Fibroblast of pulmonary artery (primary cell): ENCODE measurements around the gene RSU1.

Experiments used
- DNase-seq: peaks from one replicate; pipeline ENCODE4 v3.0.0-alpha.2; 2010; ENCODE audit warnings: low read depth
- H3K4me3 ChIP-seq: replicated peaks from 2 replicates; pipeline ENCODE4 v1.5.1; 2011; ENCODE audit warnings: low read depth, mild to moderate bottlenecking, control low read depth, low read length, moderate library complexity
- CTCF ChIP-seq: IDR thresholded peaks from 2 replicates; pipeline ENCODE4 v1.5.1; 2011; ENCODE audit warnings: mild to moderate bottlenecking, control low read depth, low read length, inconsistent platforms; ENCODE audit errors: missing control alignments

RSU1 gene

DNA sequence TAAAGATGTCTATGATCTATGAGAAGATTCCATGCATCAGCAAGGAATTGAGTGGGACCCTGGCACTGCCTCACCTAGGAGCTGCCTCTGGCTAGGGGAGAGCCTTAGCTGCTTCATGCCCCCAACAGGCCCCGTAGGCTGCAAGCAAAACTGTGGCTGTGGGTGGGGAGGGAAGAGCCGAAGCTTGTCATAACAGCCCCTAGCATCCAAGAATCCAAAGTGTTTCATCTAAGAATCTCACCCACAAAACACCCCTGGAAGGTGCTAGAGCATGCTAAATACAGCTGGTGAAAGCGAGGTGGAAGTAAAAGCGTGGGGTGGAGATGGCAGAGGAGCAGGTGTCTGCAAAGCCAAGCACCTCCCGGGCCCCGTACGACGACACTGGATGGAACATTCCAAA lies 208.0 kb downstream of the RSU1 start:
- H3K4me3 ChIP-seq, result no peak overlapping the region
- no peak for TF ChIP-seq CTCF
- no peak for DNase-seq

GRCh38 chr10:16606923-16607322 lies 210.3 kb downstream of the RSU1 start:
- TF ChIP-seq CTCF, result no peak
- no peak for DNase-seq

DNA sequence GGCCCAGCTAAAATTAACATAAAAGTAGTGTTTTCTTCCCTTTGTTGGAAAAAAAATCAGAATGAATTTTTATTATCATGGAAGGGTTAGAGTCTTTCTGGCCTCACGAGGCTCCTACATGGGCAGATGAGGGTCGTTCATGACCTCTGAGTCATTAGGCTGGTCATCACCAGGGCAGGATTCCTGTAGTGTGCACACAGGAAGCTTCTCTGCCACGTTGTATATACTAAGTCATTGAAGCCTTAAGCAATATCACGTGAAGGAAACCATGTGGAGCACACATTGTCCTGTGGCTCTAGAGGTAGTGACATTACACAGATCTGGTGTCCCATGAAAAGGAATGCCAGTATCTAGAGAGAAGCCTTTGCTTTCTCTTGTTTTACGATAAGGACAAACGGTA lies 210.8 kb downstream of the RSU1 start:
- TF ChIP-seq CTCF, result no peak
- peak; percentile 15 for DNase-seq
- no peak overlapping the region for H3K4me3 ChIP-seq

More at GRCh38 chr10:16606923-16607322, 210.3 kb downstream of the RSU1 start:
- no peak overlapping the region for H3K4me3 ChIP-seq

DNA sequence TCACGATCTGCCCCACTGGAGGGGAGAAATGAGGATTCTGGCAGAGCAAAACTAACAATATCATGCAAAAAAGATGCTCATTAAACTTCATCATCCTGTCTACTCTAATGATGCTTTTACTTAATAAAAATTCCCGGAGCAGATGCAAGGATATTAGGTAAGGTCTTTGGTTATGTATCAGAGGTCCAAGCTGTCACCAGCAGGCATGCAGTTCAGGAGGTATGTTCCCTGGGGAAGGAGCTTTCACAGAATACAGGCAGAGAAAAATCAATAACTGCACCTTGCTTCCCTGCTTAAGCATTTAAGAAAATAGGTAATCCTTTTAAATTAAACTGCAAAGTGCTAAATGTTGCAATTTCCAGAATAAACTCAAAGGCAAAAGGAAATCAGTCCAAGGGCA lies 213.9 kb downstream of the RSU1 start:
- TF ChIP-seq CTCF, result no peak
- no peak overlapping the region for H3K4me3 ChIP-seq
- DNase-seq, result no peak

GRCh38 chr10:16602104-16602775 lies 215.0 kb downstream of the RSU1 start:
- no peak for TF ChIP-seq CTCF
- no peak for DNase-seq
- H3K4me3 ChIP-seq, result no peak overlapping the region

GRCh38 chr10:16599662-16600061 lies 217.6 kb downstream of the RSU1 start:
- no peak for TF ChIP-seq CTCF
- DNase-seq, result no peak
- H3K4me3 ChIP-seq, result no peak overlapping the region

- H3K4me3 ChIP-seq, result no peak overlapping the region
- no peak for TF ChIP-seq CTCF
- DNase-seq, result peak; percentile 56
Measured at GRCh38 chr10:16597656-16598055, 219.6 kb downstream of the RSU1 start.
